Prostate gland (tissue), 2 donors: ENCODE measurements around the gene RDH13.

Source experiments
- CTCF ChIP-seq, 4 experiments: fragments of 200-600 bp in 2 of 4; fragments of 450-650 bp in 2 of 4; sonication (generic) in 2 of 4; IDR thresholded peaks; 1 replicate in 3 of 4; 2 replicates in 1 of 4; pipeline ENCODE4 v1.5.1; 2016 to 2019; ENCODE audit warnings: antibody characterized with exemption in 4 of 4, mild to moderate bottlenecking in 2 of 4, moderate library complexity in 2 of 4
- POLR2A ChIP-seq: fragments of 450-650 bp; IDR thresholded peaks from one replicate; pipeline ENCODE4 v1.6.1; 2016; ENCODE audit warnings: antibody characterized with exemption, mild to moderate bottlenecking
- POLR2AphosphoS5 ChIP-seq: sonication (generic); formaldehyde crosslinking; IDR thresholded peaks from one replicate; pipeline ENCODE4 v1.6.1; 2017; ENCODE audit warnings: antibody characterized with exemption

DNA sequence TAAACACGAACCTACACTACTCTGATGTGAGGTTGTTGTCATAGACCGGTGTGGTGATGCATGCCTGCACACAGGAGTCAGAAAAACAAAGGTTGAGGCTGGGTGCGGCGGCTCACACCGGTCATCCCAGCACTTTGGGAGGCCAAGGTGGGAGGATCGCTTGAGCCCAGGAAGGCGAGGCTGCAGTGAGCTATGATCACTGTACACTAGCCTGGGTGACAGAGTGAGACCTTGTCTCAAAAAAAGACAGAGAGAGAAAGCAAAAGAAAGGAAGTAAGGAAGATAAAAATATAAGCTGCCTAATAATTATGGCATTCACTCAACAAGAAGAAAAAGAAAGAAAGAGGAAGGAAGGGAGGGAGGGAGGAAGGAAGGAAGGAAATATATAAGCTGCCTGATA is 34.2 kb downstream of the RDH13 start:
- no peak for TF ChIP-seq CTCF (IDR thresholded peaks at IDR 0.05)
- no peak for TF ChIP-seq POLR2AphosphoS5
- TF ChIP-seq POLR2A: no peak
